ENCODE data around the gene SNX18.

Gene SNX18

GRCh38 chr5:54524704-54525103 lies 7.1 kb downstream of the SNX18 start:
- Histone ChIP-seq H3K27ac (ENCODE audit: low read depth, low read length) (no peak overlapping the region), H4K20me1 (ENCODE audit: control insufficient read depth, insufficient read depth, low read depth, low read length) (no peaks in the 10 kb centered on the region), H3K9me3 (ENCODE audit: control insufficient read depth, insufficient read depth, low read length) (no peaks in the 10 kb centered on the region), H3K4me1 (ENCODE audit: control insufficient read depth, low read length) (peaks cover 12% of the 10 kb centered on the region), H3K4me3 (ENCODE audit: low read length) (no peak overlapping the region), H3K27me3 (ENCODE audit: control insufficient read depth, low read length) (no peaks in the 10 kb centered on the region), H3K9me2 (replicated peaks; ENCODE audit: control insufficient read depth, low read length) (no peaks in the 10 kb centered on the region), H3K36me3 (ENCODE audit: control insufficient read depth, low read length) (no peaks in the 10 kb centered on the region), H3F3A (ENCODE audit: control insufficient read depth, insufficient read depth) (no peaks in the 10 kb centered on the region), H3K4me2 (ENCODE audit: low read length) (no peak overlapping the region), H3K79me2 (ENCODE audit: control insufficient read depth, low read length) (no peaks in the 10 kb centered on the region; the same call in 1 of the 2 replicates)
- no peak for TF ChIP-seq EZH2phosphoT487 (IDR thresholded peaks at IDR 0.05; ENCODE audit: borderline replicate concordance, low read length)
- TF ChIP-seq, protein P1, sequence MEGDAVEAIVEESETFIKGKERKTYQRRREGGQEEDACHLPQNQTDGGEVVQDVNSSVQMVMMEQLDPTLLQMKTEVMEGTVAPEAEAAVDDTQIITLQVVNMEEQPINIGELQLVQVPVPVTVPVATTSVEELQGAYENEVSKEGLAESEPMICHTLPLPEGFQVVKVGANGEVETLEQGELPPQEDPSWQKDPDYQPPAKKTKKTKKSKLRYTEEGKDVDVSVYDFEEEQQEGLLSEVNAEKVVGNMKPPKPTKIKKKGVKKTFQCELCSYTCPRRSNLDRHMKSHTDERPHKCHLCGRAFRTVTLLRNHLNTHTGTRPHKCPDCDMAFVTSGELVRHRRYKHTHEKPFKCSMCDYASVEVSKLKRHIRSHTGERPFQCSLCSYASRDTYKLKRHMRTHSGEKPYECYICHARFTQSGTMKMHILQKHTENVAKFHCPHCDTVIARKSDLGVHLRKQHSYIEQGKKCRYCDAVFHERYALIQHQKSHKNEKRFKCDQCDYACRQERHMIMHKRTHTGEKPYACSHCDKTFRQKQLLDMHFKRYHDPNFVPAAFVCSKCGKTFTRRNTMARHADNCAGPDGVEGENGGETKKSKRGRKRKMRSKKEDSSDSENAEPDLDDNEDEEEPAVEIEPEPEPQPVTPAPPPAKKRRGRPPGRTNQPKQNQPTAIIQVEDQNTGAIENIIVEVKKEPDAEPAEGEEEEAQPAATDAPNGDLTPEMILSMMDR (IDR thresholded peaks at IDR 0.05; ENCODE audit: low read depth, low read length, poor library complexity, severe bottlenecking): no peak

DNA sequence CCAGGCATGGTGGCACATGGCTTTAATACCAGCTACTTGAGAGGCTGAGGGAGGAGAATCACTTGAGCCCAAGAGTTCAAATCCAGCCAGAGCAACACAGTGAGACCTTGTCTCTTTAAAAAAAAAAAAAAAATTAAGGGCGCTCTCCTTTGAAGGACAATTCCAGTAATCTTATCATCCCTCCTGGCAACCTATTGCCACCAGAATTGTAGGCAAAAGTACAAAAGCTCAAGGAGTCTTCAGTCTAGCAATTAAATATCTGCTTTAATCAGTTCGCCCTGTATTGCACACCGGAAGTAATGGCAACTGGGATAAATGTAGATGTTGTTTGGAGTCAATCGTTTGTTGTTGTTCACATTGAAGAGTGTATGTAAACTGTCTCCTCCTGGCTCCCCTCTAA lies 7.7 kb downstream of the SNX18 start:
- no peaks in the 10 kb centered on the region for H3K9me2 ChIP-seq (replicated peaks; ENCODE audit: control insufficient read depth, low read length)
- no peaks in the 10 kb centered on the region for H3K36me3 ChIP-seq (ENCODE audit: control insufficient read depth, low read length)
- no peak overlapping the region for H3K4me3 ChIP-seq (ENCODE audit: low read length)
- H3K4me1 ChIP-seq (ENCODE audit: control insufficient read depth, low read length): peaks cover 6% of the 10 kb centered on the region
- TF ChIP-seq EZH2phosphoT487 (IDR thresholded peaks at IDR 0.05; ENCODE audit: borderline replicate concordance, low read length): no peak
- TF ChIP-seq, protein P1 (IDR thresholded peaks at IDR 0.05; ENCODE audit: low read depth, low read length, poor library complexity, severe bottlenecking): no peak
- H3K27me3 ChIP-seq (ENCODE audit: control insufficient read depth, low read length): no peaks in the 10 kb centered on the region
- no peak overlapping the region for H3K27ac ChIP-seq (ENCODE audit: low read depth, low read length)
- H4K20me1 ChIP-seq (ENCODE audit: control insufficient read depth, insufficient read depth, low read depth, low read length): no peaks in the 10 kb centered on the region
- no peaks in the 10 kb centered on the region for H3F3A ChIP-seq (ENCODE audit: control insufficient read depth, insufficient read depth)
- no peaks in the 10 kb centered on the region for H3K9me3 ChIP-seq (ENCODE audit: control insufficient read depth, insufficient read depth, low read length)
- H3K79me2 ChIP-seq (ENCODE audit: control insufficient read depth, low read length): no peaks in the 10 kb centered on the region; the same call in 1 of the 2 replicates
- H3K4me2 ChIP-seq (ENCODE audit: low read length): no peak overlapping the region

DNA sequence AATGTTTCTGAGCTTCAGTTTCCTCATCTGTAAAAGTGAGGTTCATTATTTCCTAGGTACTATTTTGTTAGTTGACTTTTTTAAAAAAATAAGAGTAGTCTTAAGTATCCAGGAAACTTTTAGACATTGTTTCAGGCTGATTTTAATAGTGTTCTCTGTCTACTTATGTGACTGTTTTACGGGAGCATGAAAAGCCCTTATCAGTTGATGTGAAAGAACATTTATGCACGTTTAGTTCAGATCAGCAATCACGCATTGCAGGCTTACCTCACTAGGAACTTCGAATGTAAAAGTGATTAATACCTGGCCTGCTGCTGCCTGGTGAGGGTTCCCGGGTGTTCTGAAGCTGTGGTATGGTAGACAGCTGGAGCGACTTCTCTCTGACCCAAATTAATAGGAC lies 8.1 kb downstream of the SNX18 start:
- H3K9me3 ChIP-seq (ENCODE audit: control insufficient read depth, insufficient read depth, low read length): no peaks in the 10 kb centered on the region
- no peaks in the 10 kb centered on the region for H3K27me3 ChIP-seq (ENCODE audit: control insufficient read depth, low read length)
- H3K9me2 ChIP-seq (replicated peaks; ENCODE audit: control insufficient read depth, low read length): no peaks in the 10 kb centered on the region
- no peaks in the 10 kb centered on the region for H3K36me3 ChIP-seq (ENCODE audit: control insufficient read depth, low read length)
- no peaks in the 10 kb centered on the region for H3F3A ChIP-seq (ENCODE audit: control insufficient read depth, insufficient read depth)
- H3K4me3 ChIP-seq (ENCODE audit: low read length): no peak overlapping the region
- H3K4me1 ChIP-seq (ENCODE audit: control insufficient read depth, low read length): peaks cover 2% of the 10 kb centered on the region
- H3K79me2 ChIP-seq (ENCODE audit: control insufficient read depth, low read length): no peaks in the 10 kb centered on the region; the same call in 1 of the 2 replicates
- H4K20me1 ChIP-seq (ENCODE audit: control insufficient read depth, insufficient read depth, low read depth, low read length): no peaks in the 10 kb centered on the region
- TF ChIP-seq, protein P1 (IDR thresholded peaks at IDR 0.05; ENCODE audit: low read depth, low read length, poor library complexity, severe bottlenecking): no peak
- no peak for TF ChIP-seq EZH2phosphoT487 (IDR thresholded peaks at IDR 0.05; ENCODE audit: borderline replicate concordance, low read length)
- no peak overlapping the region for H3K27ac ChIP-seq (ENCODE audit: low read depth, low read length)
- H3K4me2 ChIP-seq (ENCODE audit: low read length): no peak overlapping the region

Measured in DOHH2 (cell line).